Common myeloid progenitor, CD34-positive (primary cell): Measurements from ENCODE around the gene SMIM31. TPM values are rescaled to one million over a fixed set of nuclear protein-coding genes. Genes with fewer than 3 reads are reported as not detected.

Experiments
- CTCF ChIA-PET: fragments of 350-600 bp; sonication (Branson Sonifier 250); formaldehyde crosslinking; loops from one replicate; lab custom pipeline; 2021; ENCODE audit warnings: antibody characterized with exemption; lab: Charles Lee
- POLR2A ChIA-PET: fragments of 350-600 bp; sonication (Branson Sonifier 250); formaldehyde crosslinking; loops from one replicate; lab custom pipeline; 2021; ENCODE audit warnings: antibody characterized with exemption; lab: Charles Lee
- DNase-seq, 3 donors: peaks; one replicate each; pipeline versions ENCODE4 v3.0.0 to v3.0.0-alpha.2; 2013
- H3K27ac ChIP-seq, 2 experiments: 1 replicate in 1 of 2; 2 replicates in 1 of 2; pipeline ENCODE4 v1.7.0; 2013; ENCODE audit warnings: inconsistent platforms in 2 of 2, low read length in 2 of 2, mild to moderate bottlenecking in 2 of 2, low read depth in 1 of 2, moderate library complexity in 1 of 2; ENCODE audit not compliant: severe bottlenecking in 2 of 2, insufficient read depth in 1 of 2, poor library complexity in 1 of 2
- H3K27me3 ChIP-seq, 5 experiments: replicated peaks in 2 of 5; 1 replicate in 3 of 5; 2 replicates in 2 of 5; pipeline versions ENCODE4 v1.6.1 to v1.7.0; 2013; ENCODE audit warnings: low read length in 4 of 5, mild to moderate bottlenecking in 2 of 5, moderate library complexity in 2 of 5, inconsistent platforms in 1 of 5; ENCODE audit not compliant: insufficient read depth in 5 of 5, control insufficient read depth in 4 of 5
- H3K36me3 ChIP-seq, 4 experiments: 1 replicate in 2 of 4; 2 replicates in 2 of 4; pipeline versions ENCODE4 v1.6.1 to v1.7.0; 2013; ENCODE audit warnings: low read length in 3 of 4, control low read depth in 1 of 4, mild to moderate bottlenecking in 1 of 4; ENCODE audit not compliant: control insufficient read depth in 4 of 4, insufficient read depth in 4 of 4
- H3K4me1 ChIP-seq, 4 experiments: 1 replicate in 3 of 4; 2 replicates in 1 of 4; pipeline versions ENCODE4 v1.6.1 to v1.7.1; 2013; ENCODE audit warnings: low read length in 3 of 4, mild to moderate bottlenecking in 3 of 4, control low read depth in 1 of 4, inconsistent platforms in 1 of 4, moderate library complexity in 1 of 4; ENCODE audit not compliant: control insufficient read depth in 4 of 4, insufficient read depth in 4 of 4; ENCODE audit errors: control extremely low read depth in 1 of 4
- H3K4me3 ChIP-seq, 7 experiments: 1 replicate in 4 of 7; 2 replicates in 3 of 7; pipeline versions ENCODE4 v1.5.1 to v1.7.0; 2013; ENCODE audit warnings: mild to moderate bottlenecking in 7 of 7, low read length in 6 of 7, moderate library complexity in 6 of 7, inconsistent platforms in 2 of 7, low read depth in 2 of 7, control low read depth in 1 of 7; ENCODE audit not compliant: insufficient read depth in 4 of 7, control insufficient read depth in 1 of 7; ENCODE audit errors: extremely low read depth in 1 of 7
- H3K9me3 ChIP-seq, 5 experiments: 1 replicate in 4 of 5; 2 replicates in 1 of 5; pipeline versions ENCODE4 v1.6.1 to v1.7.1; 2013; ENCODE audit warnings: low read length in 4 of 5, mild to moderate bottlenecking in 2 of 5, inconsistent platforms in 1 of 5, low read depth in 1 of 5, moderate library complexity in 1 of 5; ENCODE audit not compliant: control insufficient read depth in 4 of 5, insufficient read depth in 2 of 5; ENCODE audit errors: control extremely low read depth in 1 of 5
- WGBS: methylation state at CpG from one replicate; pipeline ENCODE4 v1.1.5; 2013; ENCODE audit not compliant: insufficient coverage; 5-methylcytosine and 5-hydroxymethylcytosine counted together
- polyA plus RNA-seq: library from polyadenylated mRNA; unstranded; fragments of 120-200 nt; gene quantifications from one replicate; pipeline ENCODE4 v1.2.1, GENCODE V29; 2013

The SMIM31 gene
- polyA plus RNA-seq = not detected

DNA sequence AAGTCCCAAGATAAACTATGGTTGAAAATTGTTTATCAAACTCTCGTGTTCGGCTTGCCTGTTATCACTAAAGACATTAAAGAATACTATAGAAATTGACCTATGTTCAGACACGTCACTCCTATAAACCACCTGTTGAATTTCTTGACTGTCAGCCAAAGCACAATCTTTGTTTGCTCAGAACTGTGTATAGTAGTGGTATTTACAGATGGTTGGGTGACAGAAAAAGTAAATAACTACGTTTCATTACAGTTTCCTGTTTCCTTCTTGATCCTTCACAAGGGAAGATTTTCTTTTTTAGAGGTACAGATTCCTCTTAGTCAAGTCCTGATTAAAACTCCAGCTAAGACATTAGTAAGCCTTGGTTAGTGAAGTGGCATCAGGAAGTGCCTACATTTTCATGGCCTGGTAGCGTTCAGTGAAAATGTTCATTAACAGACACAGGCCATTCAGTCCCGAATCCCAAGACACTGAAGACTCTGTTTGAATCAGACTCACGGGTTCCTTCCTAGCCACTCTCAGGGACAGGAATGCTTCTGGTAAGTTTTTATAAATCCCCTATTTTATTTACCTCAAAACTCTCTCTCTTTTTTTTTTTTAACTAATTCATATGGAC is at the start of gene SMIM31:
Gene SMIM31, plus strand, starts transcription at position 259 of the 616 bp plus-strand sequence. CDS start 16,313 bp downstream, outside the sequence.
- Histone ChIP-seq H3K27me3 (no peaks in the 10 kb centered on the region), H3K9me3 (peaks cover 0 to 1% (median 0%) of the 10 kb centered on the region in 5 experiments), H3K4me3 (no peak within 1 kb of the TSS), H3K4me1 (no peaks in the 10 kb centered on the region), H3K27ac (no peak within 1 kb of the TSS), H3K36me3 (no peaks in the 10 kb centered on the region)
- CTCF ChIA-PET = no interaction called here
- POLR2A ChIA-PET = no interaction called here
- DNase-seq = no peak
- WGBS = 100% methylated on average over 3 of the region's 7 CpGs

DNA sequence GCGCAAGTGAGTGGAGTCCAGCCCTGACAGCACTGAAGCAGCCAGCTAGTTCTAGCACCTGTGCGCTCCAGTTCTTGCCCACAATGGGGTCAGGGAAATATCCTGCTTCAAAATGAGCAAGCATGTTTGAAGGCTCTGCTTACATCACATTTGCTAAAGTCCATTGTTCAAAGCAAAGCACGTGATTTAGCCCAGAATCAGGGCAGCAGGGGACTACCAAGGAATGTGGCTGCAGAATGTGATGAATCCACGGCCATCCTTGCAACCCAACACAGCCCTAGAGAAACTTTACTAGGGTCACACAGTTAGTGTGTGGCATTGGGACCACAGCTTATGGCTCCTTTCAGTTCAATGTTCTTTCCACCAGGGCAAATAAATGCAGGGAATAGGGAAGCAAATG is 47.3 kb upstream of the SMIM31 start:
- no peak for DNase-seq
- CTCF ChIA-PET = interaction anchor here (0.8 kb wide), 1 partner anchor 90 kb away, joined by 3 read pairs; no protein-coding TSS in a partner anchor
- Histone ChIP-seq H3K4me1 (no peaks in the 10 kb centered on the region), H3K27me3 (no peaks in the 10 kb centered on the region), H3K4me3 (no peak overlapping the region), H3K9me3 (no peaks in the 10 kb centered on the region), H3K27ac (no peak overlapping the region), H3K36me3 (no peaks in the 10 kb centered on the region)
- POLR2A ChIA-PET = no interaction called here
- WGBS = 65% methylated on average over 3 of the region's 4 CpGs

DNA sequence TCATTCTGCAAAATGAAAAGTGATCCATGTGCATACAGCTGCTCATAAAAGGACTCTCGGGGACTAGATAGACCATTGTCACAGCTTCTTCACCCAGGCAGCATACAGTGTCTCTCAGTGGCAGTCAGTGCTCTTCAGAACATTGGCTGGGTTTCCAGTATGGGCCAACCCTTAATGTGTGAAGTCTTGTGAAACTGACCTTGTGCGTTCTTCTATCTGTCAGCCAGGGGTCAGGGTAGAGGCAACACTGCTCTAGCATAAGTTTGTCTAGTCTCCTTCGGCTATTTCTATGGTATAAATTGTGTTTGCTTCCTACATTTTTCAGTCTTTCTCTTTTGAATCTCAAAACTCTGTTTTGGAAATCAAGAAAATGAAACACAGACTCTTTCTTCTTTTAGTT is 37.0 kb upstream of the SMIM31 start:
- Histone ChIP-seq H3K27me3 (peaks cover 0 to 3% (median 0%) of the 10 kb centered on the region in 5 experiments), H3K4me3 (no peak overlapping the region), H3K36me3 (no peaks in the 10 kb centered on the region), H3K9me3 (peaks cover 0 to 1% (median 0%) of the 10 kb centered on the region in 5 experiments), H3K27ac (no peak overlapping the region), H3K4me1 (no peaks in the 10 kb centered on the region)
- peak in 2 of 3 donors; percentile 4 to 16 for DNase-seq
- ChIA-PET POLR2A (no interaction called here), CTCF (no interaction called here)
- WGBS = 96% methylated on average over 2 of the region's 3 CpGs

DNA sequence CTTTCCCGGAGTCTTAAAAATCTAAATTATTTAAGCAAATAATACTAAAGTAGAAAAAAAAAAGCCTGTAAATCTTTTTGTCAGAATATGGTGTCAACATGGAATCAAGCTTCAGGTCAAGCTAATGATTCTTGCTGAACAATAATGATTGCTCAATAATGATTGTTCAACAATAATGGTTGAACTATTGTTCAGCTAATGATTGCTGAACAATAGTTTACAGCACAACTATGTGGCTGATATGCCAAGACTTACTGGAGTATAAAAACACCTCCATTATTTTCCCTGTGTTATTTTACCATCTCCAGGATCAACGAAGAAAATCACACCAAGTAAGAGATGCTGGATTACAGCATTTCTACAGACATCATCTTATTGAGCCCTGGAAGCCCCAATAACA is 35.1 kb upstream of the SMIM31 start:
- CTCF ChIA-PET = interaction anchor here (1.2 kb wide), 1 partner anchor 13 kb away, joined by 3 read pairs; no protein-coding TSS in a partner anchor
- H3K27me3 ChIP-seq = peaks cover 0 to 3% (median 0%) of the 10 kb centered on the region in 5 experiments
- no peak overlapping the region for H3K4me3 ChIP-seq
- H3K36me3 ChIP-seq = no peaks in the 10 kb centered on the region
- no CpG with 5 or more reads among the region's 2 CpGs for WGBS
- H3K9me3 ChIP-seq = peaks cover 0 to 1% (median 0%) of the 10 kb centered on the region in 5 experiments
- DNase-seq = no peak
- no peak overlapping the region for H3K27ac ChIP-seq
- POLR2A ChIA-PET = no interaction called here
- H3K4me1 ChIP-seq = no peaks in the 10 kb centered on the region

DNA sequence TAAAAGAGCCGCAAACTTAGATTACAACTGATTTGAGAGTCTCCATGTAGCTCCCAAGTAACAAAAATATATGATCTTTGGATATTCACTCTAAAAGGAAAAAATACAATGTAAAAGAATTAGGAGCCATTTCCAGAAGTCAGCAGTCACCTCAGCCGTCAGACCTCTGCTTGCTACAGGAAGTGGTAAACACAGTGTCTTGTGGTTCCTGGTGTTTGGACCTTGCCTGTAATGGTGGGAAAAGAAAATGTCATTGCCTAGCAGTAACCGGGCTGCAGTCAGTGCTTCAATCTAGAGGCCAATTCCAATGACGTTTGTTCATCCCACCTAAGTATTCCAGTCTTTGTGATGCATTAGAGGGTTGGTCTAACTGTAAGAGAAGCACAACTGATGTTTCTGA is 28.9 kb upstream of the SMIM31 start:
- Histone ChIP-seq H3K9me3 (no peaks in the 10 kb centered on the region), H3K27ac (no peak overlapping the region), H3K27me3 (peaks cover 0 to 2% (median 0%) of the 10 kb centered on the region in 5 experiments), H3K4me1 (no peaks in the 10 kb centered on the region), H3K4me3 (no peak overlapping the region), H3K36me3 (no peaks in the 10 kb centered on the region)
- DNase-seq = peak in 2 of 3 donors; percentile 9 to 42
- POLR2A ChIA-PET = no interaction called here
- 47% methylated on average over 3 of the region's 4 CpGs for WGBS
- CTCF ChIA-PET = no interaction called here

DNA sequence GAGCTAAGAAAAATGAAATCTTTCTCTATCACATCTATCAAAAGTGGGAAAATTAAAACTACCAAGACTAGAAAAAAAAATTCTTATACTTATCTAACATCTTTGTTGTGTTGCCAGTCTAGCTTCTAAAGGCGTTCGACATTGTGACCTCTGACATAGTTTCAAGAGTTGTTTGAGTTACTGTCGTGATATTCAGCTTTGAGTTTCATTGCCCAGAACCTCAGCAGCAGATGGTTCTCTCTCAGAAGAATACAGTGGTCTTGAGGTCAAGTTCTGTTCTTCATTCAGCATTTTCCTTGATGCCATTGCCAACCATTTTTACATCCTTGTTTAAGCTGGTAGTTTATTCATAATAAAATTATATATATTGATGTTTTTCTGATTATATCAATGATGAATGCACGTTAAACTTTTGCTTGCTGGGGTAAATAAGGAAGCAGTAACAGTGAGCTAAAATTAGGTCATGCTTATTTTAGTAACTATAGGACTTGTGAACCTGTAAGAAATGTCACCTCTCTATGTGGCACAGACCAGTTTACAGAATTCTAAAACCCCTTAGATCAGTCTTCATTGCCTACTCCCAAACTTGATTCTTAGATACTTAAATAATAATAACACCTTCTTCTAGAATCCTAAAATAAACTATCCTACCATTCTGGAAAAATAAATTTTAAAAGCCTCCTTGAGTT is 23.1 kb upstream of the SMIM31 start:
- no peak overlapping the region for H3K27ac ChIP-seq
- H3K4me1 ChIP-seq = no peaks in the 10 kb centered on the region
- ChIA-PET POLR2A (no interaction called here), CTCF (interaction anchor here (0.7 to 3.2 kb wide), 12 partner anchors 8 to 1181 kb away, joined by 3 to 24 read pairs (median 4); no protein-coding TSS in a partner anchor)
- no peak for DNase-seq
- H3K4me3 ChIP-seq = no peak overlapping the region
- peaks cover 0 to 3% (median 0%) of the 10 kb centered on the region in 5 experiments for H3K27me3 ChIP-seq
- no peaks in the 10 kb centered on the region for H3K9me3 ChIP-seq
- no peaks in the 10 kb centered on the region for H3K36me3 ChIP-seq
- 88% methylated on average over 3 of the region's 4 CpGs for WGBS
